Measurements from ENCODE around the gene UCP2.

UCP2 gene

DNA sequence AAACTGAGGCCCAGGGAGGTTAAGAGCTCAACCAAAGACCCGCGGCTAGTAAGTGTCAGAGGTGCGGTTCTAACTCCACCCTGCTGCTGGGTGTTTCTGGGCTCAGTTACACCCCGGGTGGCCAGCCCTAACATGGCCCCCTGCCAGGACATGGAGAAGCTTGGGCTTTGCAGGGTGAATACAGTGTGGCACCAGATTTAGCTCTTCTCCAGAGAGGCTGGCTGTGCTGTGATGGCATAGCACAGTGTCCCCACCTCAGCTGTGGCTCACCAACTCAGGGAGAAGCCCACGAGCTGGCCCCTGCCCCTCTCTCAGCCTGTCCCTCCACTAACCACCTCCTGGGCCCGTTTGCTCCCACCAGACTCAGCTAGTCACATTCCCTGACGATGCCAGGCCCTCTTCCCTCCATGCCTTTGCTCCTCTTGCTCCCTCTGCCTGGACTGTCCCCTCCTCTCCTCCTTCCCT lies 19.2 kb upstream of the UCP2 start:
- DNase-seq (ENCODE audit: low spot score): no peak
- TF ChIP-seq, protein P1, sequence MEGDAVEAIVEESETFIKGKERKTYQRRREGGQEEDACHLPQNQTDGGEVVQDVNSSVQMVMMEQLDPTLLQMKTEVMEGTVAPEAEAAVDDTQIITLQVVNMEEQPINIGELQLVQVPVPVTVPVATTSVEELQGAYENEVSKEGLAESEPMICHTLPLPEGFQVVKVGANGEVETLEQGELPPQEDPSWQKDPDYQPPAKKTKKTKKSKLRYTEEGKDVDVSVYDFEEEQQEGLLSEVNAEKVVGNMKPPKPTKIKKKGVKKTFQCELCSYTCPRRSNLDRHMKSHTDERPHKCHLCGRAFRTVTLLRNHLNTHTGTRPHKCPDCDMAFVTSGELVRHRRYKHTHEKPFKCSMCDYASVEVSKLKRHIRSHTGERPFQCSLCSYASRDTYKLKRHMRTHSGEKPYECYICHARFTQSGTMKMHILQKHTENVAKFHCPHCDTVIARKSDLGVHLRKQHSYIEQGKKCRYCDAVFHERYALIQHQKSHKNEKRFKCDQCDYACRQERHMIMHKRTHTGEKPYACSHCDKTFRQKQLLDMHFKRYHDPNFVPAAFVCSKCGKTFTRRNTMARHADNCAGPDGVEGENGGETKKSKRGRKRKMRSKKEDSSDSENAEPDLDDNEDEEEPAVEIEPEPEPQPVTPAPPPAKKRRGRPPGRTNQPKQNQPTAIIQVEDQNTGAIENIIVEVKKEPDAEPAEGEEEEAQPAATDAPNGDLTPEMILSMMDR (conservative IDR thresholded peaks at IDR 0.05; ENCODE audit: low read depth): no peak
- no peak overlapping the region for H3K27ac ChIP-seq
- ChIA-PET POLR2A (ENCODE audit: low non-redundant PET) (interaction anchor here (0.6 kb wide), 1 partner anchor 109 kb away, joined by 4 read pairs; no protein-coding TSS in a partner anchor), CTCF (interaction anchor here (0.5 to 0.6 kb wide), 2 partner anchors 177 to 242 kb away, joined by 3 read pairs; no protein-coding TSS in a partner anchor)

DNA sequence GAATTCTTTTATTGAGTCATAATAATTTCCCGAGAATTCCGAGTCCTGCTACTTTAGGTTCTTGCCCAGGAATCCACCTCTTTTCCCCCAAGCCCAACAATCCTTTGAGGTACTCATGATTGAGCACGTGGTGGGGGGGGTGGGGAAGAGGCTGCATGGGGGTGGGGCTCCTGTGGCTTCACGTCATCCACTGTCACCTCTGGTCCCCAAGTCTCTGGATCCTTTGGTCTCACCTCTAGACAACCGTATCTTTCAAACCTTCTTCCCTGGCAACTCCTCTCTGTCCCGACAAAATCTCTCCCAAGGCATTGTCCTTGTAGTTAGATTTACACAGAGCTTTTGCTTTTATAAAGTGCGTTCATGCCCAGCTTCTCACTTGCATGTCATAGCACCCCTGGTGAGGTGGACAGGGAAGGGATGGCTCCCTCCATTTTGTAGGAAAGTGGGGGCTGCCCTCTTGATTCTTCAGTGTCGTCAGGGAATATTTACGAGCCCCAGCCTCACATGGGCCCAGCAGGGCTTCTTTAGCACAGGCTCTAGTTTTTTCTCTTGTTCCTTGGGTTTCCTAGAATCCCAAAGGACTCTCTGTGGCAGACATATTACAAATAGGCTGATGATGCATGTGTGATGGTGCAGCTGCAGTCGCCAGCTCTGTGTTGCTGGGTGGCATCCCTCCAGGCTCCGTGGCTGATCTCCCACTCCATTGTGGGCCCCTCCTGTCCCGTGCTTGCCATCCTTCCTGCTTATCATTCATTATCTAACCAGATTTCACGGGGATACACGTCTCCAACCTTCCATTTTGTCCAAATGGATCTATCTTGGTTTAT lies 17.9 kb upstream of the UCP2 start:
- TF ChIP-seq, protein P1 (conservative IDR thresholded peaks at IDR 0.05; ENCODE audit: low read depth): no peak
- no peak for DNase-seq (ENCODE audit: low spot score)
- CTCF ChIA-PET: interaction anchor here (0.7 kb wide), 1 partner anchor 267 kb away, joined by 3 read pairs; no protein-coding TSS in a partner anchor
- no peak overlapping the region for H3K27ac ChIP-seq
- POLR2A ChIA-PET (ENCODE audit: low non-redundant PET): no interaction called here

DNA sequence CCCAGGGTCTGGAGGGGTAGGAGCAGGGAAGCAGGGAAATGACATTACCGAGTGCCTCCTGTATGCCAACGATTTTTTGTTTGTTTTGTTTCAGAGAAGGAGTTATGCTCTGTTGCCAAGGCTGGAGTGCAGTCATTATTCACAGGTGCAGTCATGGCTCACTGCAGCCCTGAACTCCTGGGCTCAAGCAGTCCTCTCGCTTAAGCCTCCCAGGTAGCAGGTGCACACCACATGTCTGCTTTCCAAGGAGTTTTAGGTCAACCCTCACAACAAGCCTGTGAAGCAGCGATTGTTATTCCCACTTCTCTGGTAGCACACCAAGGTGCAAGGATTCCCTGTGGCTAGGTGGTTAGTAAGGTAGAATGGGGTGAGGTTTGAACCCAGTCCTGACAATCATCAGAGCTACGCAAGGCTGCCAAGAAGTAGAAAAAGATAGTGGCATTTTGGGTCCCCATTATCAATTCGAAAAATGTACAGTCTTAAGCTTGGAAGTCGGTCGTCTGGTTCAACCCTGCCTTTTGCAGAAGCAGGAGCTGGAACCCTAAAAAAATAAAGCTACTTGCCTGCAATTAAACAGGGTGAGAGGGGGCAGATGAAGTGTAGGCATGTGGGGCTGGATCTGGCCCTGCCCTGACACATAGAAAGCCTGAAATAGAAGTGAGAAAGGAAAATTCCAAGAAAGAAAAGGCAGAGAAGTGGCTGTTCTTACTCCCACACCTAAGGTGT lies 17.1 kb upstream of the UCP2 start:
- no peak overlapping the region for H3K27ac ChIP-seq
- DNase-seq (ENCODE audit: low spot score): no peak
- ChIA-PET CTCF (interaction anchor here (0.6 to 1.2 kb wide), 5 partner anchors 8 to 267 kb away, joined by 3 to 6 read pairs (median 3); no protein-coding TSS in a partner anchor), POLR2A (ENCODE audit: low non-redundant PET) (no interaction called here)
- TF ChIP-seq, protein P1 (conservative IDR thresholded peaks at IDR 0.05; ENCODE audit: low read depth): no peak

DNA sequence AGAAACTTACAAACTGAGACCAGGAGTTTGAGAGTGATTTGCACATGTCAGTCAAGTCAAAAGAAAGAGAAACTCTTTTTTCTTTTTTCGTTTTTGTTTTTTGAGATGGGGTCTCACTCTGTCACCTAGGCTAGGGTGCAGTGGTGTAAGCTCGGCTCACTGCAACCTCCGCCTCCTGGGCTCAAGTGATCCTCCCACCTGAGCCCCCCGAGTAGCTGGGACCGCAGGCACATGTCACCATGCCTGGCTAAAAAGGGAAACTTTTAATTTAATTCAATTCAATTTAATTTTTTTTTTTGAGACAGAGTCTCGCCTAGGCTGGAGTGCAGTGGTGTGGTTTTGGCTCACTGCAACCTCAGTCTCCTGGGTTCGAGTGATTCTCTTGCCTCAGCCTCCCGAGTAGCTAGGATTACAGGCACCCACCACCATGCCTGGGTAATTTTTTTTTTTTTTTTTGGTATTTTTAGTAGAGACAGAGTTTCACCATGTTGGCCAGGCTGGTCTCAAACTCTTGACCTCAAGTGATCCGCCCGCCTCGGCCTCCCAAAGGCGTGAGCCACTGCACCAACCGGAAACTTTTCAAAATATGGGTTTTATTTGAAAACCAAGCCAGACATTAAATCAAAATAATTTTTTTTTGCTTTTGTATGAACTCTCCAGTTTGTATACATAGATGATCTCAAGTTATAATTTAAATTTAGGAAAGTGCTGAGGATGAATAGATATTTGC lies 16.4 kb upstream of the UCP2 start:
- POLR2A ChIA-PET (ENCODE audit: low non-redundant PET): no interaction called here
- CTCF ChIA-PET: interaction anchor here (0.6 to 1.2 kb wide), 4 partner anchors 8 to 232 kb away, joined by 3 to 6 read pairs (median 4); no protein-coding TSS in a partner anchor
- H3K27ac ChIP-seq: no peak overlapping the region
- no peak for DNase-seq (ENCODE audit: low spot score)
- TF ChIP-seq, protein P1 (conservative IDR thresholded peaks at IDR 0.05; ENCODE audit: low read depth): no peak

DNA sequence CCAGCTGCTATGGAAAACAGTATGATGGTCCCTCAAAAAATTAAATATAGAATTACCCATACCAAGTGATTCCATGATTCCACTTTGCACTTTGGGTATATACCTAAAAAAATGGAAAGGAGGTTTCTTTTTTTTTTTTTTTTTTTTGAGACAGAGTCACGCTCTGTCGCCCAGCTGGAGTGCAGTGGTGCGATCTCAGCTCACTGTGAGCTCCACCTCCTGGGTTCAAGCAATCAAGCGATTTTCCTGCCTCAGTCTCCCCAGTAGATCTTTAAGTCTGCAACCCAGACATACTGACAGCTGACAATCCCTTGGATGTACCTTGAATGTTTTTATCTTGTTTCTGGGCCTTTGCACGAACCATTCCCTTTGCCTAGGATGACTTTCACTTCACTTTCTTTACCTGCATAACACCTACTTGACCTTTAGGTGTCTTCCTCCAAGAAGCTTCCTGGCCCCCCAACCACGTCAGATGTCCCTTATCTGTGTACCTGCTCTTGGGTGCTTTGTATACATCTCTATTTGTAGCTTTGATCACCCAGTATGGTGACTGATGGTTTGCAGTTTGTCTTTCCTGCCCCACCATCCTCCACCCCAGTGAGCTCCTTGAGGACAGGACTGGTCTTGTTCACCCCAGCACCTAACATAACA lies 14.6 kb upstream of the UCP2 start:
- H3K27ac ChIP-seq: no peak overlapping the region
- DNase-seq (ENCODE audit: low spot score): no peak
- POLR2A ChIA-PET (ENCODE audit: low non-redundant PET): no interaction called here
- TF ChIP-seq, protein P1 (conservative IDR thresholded peaks at IDR 0.05; ENCODE audit: low read depth): no peak
- CTCF ChIA-PET: interaction anchor here (0.6 kb wide), 1 partner anchor 29 kb away, joined by 3 read pairs; no protein-coding TSS in a partner anchor
